ENCODE measurements around the gene SUCLG1.
"Not testable (repeated sequence)": the region's sequence is repeated elsewhere in the genome, so short reads cannot be mapped to it uniquely, and the experiment has no call there.

SUCLG1 gene

GRCh38 chr2:84459018-84459943 is at the start of gene SUCLG1:
TSS of gene SUCLG1 (minus strand) at chr2:84459280. CDS start at chr2:84459269, 11 bp downstream.
- DNase-seq, result peak; percentile 90

GRCh38 chr2:84498150-84498799 is 39.2 kb upstream of the SUCLG1 start:
- DNase-seq, result no peak

GRCh38 chr2:84497285-84497684 is 38.2 kb upstream of the SUCLG1 start:
- no peak for DNase-seq

GRCh38 chr2:84496386-84496785 is 37.3 kb upstream of the SUCLG1 start:
- no peak for DNase-seq

GRCh38 chr2:84495539-84496146 is 36.6 kb upstream of the SUCLG1 start:
- no peak for DNase-seq

GRCh38 chr2:84494070-84494469 is 35.0 kb upstream of the SUCLG1 start:
- no peak for DNase-seq

GRCh38 chr2:84493514-84493913 is 34.4 kb upstream of the SUCLG1 start:
- no peak for DNase-seq

- no peak for DNase-seq
Measured at GRCh38 chr2:84492571-84492970, 33.5 kb upstream of the SUCLG1 start.

- DNase-seq, result no peak
Measured at GRCh38 chr2:84491741-84492140, 32.7 kb upstream of the SUCLG1 start.

GRCh38 chr2:84491256-84491655 is 32.2 kb upstream of the SUCLG1 start:
- DNase-seq, result no peak

- no peak for DNase-seq
Measured at GRCh38 chr2:84487298-84487996, 28.4 kb upstream of the SUCLG1 start.

- no peak for DNase-seq
Measured at GRCh38 chr2:84486441-84487115, 27.5 kb upstream of the SUCLG1 start.

GRCh38 chr2:84483320-84483719 is 24.2 kb upstream of the SUCLG1 start:
- DNase-seq, result no peak

- no peak for DNase-seq
Measured at GRCh38 chr2:84482603-84483002, 23.5 kb upstream of the SUCLG1 start.

GRCh38 chr2:84481702-84482101 is 22.6 kb upstream of the SUCLG1 start:
- no peak for DNase-seq

GRCh38 chr2:84478867-84479266 is 19.8 kb upstream of the SUCLG1 start:
- DNase-seq, result no peak

- DNase-seq, result no peak
Measured at GRCh38 chr2:84477886-84478285, 18.8 kb upstream of the SUCLG1 start.

- DNase-seq, result no peak
Measured at GRCh38 chr2:84474176-84474575, 15.1 kb upstream of the SUCLG1 start.

GRCh38 chr2:84472856-84473565 is 13.9 kb upstream of the SUCLG1 start:
- no peak for DNase-seq

GRCh38 chr2:84472423-84472822 is 13.3 kb upstream of the SUCLG1 start:
- not testable (repeated sequence) for DNase-seq

GRCh38 chr2:84467389-84467788 is 8.3 kb upstream of the SUCLG1 start:
- no peak for DNase-seq

GRCh38 chr2:84461310-84461709 is 2.2 kb upstream of the SUCLG1 start:
- DNase-seq, result no peak
